ENCODE measurements around the gene POLR2A.
"Not testable (repeated sequence)": the region's sequence is repeated elsewhere in the genome, so short reads cannot be mapped to it uniquely, and the experiment has no call there.

DNA sequence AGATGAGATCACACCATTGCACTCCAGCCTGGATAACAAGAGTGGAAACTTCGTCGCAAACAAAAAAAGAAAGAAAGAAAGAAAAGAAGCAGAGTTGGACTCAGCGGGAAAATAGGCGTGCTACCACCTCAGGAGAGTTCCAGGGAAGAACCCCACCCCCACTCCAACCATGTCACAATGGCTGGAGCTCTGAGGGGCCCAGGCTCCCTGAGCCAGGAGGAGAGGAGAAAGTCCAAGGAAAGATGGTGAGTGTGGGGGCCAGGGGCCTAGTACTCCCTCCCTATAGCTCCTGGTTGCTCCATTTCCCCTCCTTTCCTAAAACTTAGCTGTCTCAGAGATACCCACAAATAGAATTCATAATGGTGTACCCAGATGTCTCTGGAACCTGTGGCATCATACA, 2.9 kb upstream of the POLR2A start, which contains the start of gene SLC35G6:
- TF ChIP-seq FOXM1 (IDR thresholded peaks at IDR 0.05; ENCODE audit: low read depth, low read length); POLR2A (IDR thresholded peaks at IDR 0.05; ENCODE audit: low read depth, low read length); JUNB (IDR thresholded peaks at IDR 0.05); IRF4 (IDR thresholded peaks at IDR 0.05; ENCODE audit: low read depth, low read length): not testable (repeated sequence)

Measured in GM12878 (cell line).